ENCODE measurements around the gene NOXRED1.

NOXRED1 gene

GRCh38 chr14:77407158-77407557, 16.2 kb downstream of the NOXRED1 start:
- DNase-seq = no peak

- DNase-seq = no peak
Measured at GRCh38 chr14:77406718-77407117, 16.6 kb downstream of the NOXRED1 start.

GRCh38 chr14:77406086-77406485, 17.2 kb downstream of the NOXRED1 start:
- DNase-seq = no peak

DNA sequence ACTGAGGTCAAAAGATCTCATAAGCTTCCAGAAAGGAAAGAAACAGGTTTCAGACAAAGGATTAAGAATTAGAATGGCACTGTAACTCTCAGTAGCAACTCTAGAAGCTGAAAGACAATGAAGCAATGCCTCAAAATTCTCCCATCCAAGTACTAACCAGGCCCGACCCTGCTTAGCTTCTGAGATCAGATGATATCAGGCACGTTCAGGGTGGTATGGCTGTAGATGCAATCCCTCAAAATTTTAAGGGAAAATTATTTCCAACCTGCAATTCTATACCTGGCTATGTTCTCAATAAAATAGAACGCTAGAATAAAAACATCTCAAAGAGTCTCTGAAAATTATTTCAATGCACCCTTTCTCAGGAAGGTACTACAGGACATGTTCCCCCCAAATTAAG, 19.6 kb downstream of the NOXRED1 start:
- no peak for DNase-seq

DNA sequence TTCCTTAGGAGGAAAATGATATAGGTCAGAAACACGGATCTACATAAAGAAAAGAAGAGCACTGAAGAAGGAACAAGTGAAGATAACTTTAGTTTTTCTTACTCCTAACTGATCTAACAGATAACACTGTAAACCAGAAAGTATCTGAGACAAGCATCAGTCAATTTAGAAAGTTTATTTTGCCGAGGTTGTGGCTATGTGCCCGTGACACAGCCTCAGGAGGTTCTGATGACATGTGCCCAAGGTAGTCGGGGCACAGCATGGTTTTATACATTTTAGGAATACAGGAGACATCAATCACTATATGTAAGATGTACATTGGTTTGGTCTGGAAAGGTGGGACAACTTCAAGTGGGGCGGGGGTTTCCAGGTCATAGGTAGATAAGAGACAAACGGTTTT, 23.1 kb downstream of the NOXRED1 start:
- no peak for DNase-seq

GRCh38 chr14:77390188-77390587, 33.1 kb downstream of the NOXRED1 start:
- DNase-seq = no peak

GRCh38 chr14:77378701-77379100, 44.6 kb downstream of the NOXRED1 start:
- no peak for DNase-seq

GRCh38 chr14:77377502-77377844, 45.9 kb downstream of the NOXRED1 start:
- DNase-seq = no peak

- peak; percentile 91 for DNase-seq
Measured at GRCh38 chr14:77376771-77377501, 46.4 kb downstream of the NOXRED1 start, which contains the start of the genes SAMD15 and TMED8. Gene SAMD15 (plus strand): TSS chr14:77377379. CDS start chr14:77377419, 40 bp downstream. Gene TMED8 (minus strand): TSS chr14:77377094. CDS start chr14:77377053, 41 bp downstream.

DNA sequence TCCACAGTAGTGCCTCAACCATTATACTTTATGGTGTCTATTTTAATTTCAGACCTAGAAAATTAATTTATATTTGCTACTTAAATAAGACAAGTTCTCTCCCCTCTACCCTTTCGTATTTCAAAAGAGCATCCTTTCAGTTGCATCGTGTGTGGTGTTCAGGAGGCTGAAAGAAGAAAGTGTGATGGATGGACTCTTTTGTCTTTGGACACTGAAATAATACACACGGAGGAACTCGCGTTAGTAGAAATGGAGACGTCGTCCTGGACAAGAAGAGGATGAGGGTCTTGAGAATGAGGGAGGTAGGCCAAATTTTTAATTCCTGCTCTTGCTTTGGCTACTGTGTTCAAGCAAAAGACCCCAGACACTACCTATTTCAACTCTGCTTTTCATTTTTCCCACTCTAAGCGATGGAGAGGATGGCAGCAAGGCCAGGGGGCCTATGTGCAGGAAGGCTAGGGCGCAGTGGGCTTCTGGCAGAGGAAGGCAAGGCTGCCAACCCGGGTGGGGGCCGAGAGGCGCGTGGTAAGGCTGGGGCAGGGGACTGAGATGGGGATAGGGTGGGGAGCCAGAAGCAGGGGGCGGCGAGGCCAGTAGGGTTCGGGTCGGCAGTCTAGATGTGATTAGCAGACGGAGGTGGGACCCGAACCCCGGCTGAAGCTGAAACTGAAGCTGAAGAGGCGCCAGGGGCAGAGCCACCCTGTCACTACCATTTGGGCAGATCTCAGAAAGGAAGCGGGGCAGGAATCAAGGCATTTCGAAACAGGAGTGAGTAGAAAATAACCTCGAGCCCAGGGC, 47.2 kb downstream of the NOXRED1 start:
- peak; percentile 44 for DNase-seq

GRCh38 chr14:77375164-77375950, 48.0 kb downstream of the NOXRED1 start:
- DNase-seq = no peak

DNA sequence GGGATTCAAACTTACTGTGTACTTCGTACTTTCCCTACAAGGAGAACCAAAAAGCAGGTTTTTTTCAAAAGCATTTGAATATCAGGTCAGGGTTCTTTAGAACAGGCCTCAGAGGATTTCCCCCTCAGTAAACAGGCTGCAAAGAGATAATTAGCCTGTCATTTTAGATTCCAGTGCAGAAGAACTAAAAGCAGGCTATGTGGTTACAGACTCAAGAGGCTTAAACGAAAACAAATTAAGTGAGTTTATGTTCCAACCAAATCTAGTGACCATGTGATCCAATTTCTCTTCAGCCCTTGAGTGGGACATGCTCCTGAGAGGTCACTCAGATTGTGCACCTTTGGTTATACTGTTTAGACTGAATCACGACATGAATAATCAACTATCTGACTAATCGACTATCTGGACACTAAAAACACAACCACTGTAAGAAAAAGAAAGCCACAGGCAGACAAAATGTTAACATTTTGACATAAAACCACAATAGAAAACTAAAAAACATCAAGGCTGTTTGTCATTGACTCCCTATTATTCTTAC, 51.0 kb downstream of the NOXRED1 start:
- DNase-seq = no peak

DNA sequence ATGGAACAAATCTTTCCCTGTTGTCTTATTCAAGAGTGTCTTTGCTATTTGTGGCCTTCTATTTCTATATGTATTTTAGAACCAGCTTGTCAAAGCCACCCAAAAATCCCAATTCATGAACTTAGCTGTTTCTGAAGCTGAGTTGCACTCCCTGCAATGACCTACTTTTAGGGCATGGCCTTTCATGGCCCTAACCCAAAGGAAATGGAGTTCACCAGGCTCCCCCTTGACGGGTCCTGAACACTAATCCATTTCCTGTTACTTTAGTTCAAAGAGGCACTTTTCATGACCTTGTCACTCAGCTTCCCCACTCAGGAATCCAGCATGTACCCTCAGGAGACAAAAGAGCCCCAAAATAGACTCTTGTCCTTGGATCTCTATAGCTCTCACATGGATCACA, 54.0 kb downstream of the NOXRED1 start:
- DNase-seq = no peak

- DNase-seq = no peak
Measured at GRCh38 chr14:77364146-77364545, 59.2 kb downstream of the NOXRED1 start.

- DNase-seq = no peak
Measured at GRCh38 chr14:77359626-77360025, 63.7 kb downstream of the NOXRED1 start.

- DNase-seq = no peak
Measured at GRCh38 chr14:77356899-77357298, 66.4 kb downstream of the NOXRED1 start.

GRCh38 chr14:77355811-77356210, 67.5 kb downstream of the NOXRED1 start:
- DNase-seq = no peak

DNA sequence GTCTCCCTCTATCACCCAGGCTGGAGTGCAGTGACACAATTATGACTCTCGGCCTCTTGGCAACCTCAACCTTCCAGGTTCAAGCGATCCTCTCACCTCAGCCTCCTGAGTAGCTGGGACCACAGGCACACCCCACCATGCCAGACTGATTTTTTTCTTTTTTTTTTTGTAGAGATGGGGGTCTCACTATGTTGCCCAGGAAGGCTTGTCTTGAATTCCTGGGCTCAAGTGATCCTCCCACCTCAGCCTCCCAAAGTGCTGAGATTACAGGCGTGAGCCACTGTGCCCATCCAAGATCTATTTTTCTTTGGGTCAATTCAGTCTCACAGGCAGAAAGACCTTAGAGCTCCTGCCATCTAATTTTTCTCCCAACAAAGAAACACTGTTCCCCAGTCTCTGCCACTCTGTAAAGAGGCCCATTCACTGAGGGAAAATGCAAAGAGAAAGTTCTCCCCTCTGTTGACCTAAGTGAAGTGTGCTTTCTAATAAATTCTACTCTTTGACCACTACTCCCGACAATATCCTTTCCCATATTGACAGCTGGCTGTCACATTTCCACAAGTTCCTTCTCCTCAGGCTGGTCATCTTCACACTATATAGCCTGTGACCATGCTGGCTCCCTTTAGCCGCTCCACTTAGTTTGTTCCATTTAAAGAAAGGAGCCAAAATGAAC, 69.7 kb downstream of the NOXRED1 start:
- no peak for DNase-seq

GRCh38 chr14:77347751-77348150, 75.6 kb downstream of the NOXRED1 start:
- DNase-seq = no peak

DNA sequence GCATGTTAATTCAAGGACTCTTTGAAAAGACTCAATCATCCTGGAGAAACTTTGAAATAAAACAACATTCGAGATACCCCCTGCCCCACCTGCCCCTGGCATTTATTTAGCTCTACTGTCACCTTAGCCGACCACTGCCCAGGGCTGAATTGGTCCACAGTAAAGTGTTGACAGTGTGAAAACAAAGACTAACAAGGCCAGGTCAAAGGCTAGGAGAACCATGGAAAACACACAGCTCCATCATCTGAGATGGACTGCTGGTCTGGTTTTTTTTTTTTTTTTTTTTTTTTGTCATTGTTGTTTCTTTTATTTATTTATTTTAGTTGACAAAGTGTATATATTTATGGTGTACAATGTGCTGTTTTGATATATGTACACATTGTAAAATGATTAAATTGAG, 76.8 kb downstream of the NOXRED1 start:
- no peak for DNase-seq

GRCh38 chr14:77344377-77344996, 78.8 kb downstream of the NOXRED1 start:
- DNase-seq = no peak
